GM19023 (cell line): ENCODE data around the gene TRIM5.

Source experiments
- ATAC-seq: cut with Tn5 transposase; IDR thresholded peaks from one replicate; pipeline ENCODE4 v1.9.1; 2021; ENCODE audit warnings: mild to moderate bottlenecking, moderate library complexity; ENCODE audit not compliant: unreplicated experiment

TRIM5 gene

GRCh38 chr11:5625281-5625680 lies 59.6 kb downstream of the TRIM5 start:
- no peak for ATAC-seq

- ATAC-seq = peak; percentile 97
These were observed 60.2 kb downstream of the TRIM5 start, which contains the start of gene TRIM34 for GRCh38 chr11:5624489-5625279. TRIM34 (plus strand) TSS chr11:5625001; CDS start chr11:5632332, 7,331 bp downstream.

- no peak for ATAC-seq
These were observed 62.1 kb downstream of the TRIM5 start for GRCh38 chr11:5622802-5623201.

GRCh38 chr11:5621580-5621979 lies 63.3 kb downstream of the TRIM5 start:
- no peak for ATAC-seq

- ATAC-seq = no peak
These were observed 64.0 kb downstream of the TRIM5 start for GRCh38 chr11:5620651-5621521.

GRCh38 chr11:5618807-5619206 lies 66.1 kb downstream of the TRIM5 start:
- no peak for ATAC-seq
